H1 (cell line): Measurements from ENCODE around the gene CCDC116.

Experiments
- CEBPB ChIP-seq: IDR thresholded peaks from 2 replicates; pipeline ENCODE4 v1.6.1; 2012; ENCODE audit warnings: low read depth, low read length
- CREB1 ChIP-seq: IDR thresholded peaks from 2 replicates; pipeline ENCODE4 v1.6.1; 2012; ENCODE audit warnings: inconsistent platforms
- CTCF ChIP-seq, 3 experiments: IDR thresholded peaks; 1 replicate in 2 of 3; 2 replicates in 1 of 3; pipeline versions ENCODE4 v1.5.1 to v1.6.1; 2011; ENCODE audit warnings: low read length in 3 of 3, mild to moderate bottlenecking in 3 of 3, inconsistent platforms in 2 of 3, low read depth in 1 of 3, moderate library complexity in 1 of 3; ENCODE audit not compliant: insufficient read depth in 1 of 3; ENCODE audit errors: control extremely low read depth in 1 of 3
- EP300 ChIP-seq, 2 experiments: IDR thresholded peaks; 1 replicate in 1 of 2; 2 replicates in 1 of 2; pipeline ENCODE4 v1.6.1; 2011 to 2012; ENCODE audit warnings: low read depth in 2 of 2, low read length in 2 of 2, mild to moderate bottlenecking in 2 of 2, borderline replicate concordance in 1 of 2, inconsistent platforms in 1 of 2, moderate library complexity in 1 of 2
- EZH2 ChIP-seq: fragments of 200-600 bp; sonication (generic); IDR thresholded peaks from 2 replicates; pipeline ENCODE4 v1.7.1; 2012; ENCODE audit warnings: low read depth, mild to moderate bottlenecking, moderate library complexity, low read length, inconsistent platforms; ENCODE audit not compliant: severe bottlenecking
- JUND ChIP-seq: IDR thresholded peaks from 2 replicates; pipeline ENCODE4 v1.6.1; 2011; ENCODE audit warnings: mild to moderate bottlenecking, improper control_type of control experiment, low read length
- PHF8 ChIP-seq: fragments of 200-600 bp; sonication (generic); conservative IDR thresholded peaks from 2 replicates; pipeline ENCODE4 v1.7.1; 2012; ENCODE audit warnings: low read depth, mild to moderate bottlenecking, inconsistent platforms, low read length, moderate library complexity
- POLR2A ChIP-seq, 2 experiments: IDR thresholded peaks; 1 replicate in 1 of 2; 2 replicates in 1 of 2; pipeline ENCODE4 v1.6.1; 2011; ENCODE audit warnings: low read depth in 2 of 2, low read length in 2 of 2, mild to moderate bottlenecking in 2 of 2; ENCODE audit errors: control extremely low read depth in 1 of 2
- POLR2AphosphoS5 ChIP-seq: IDR thresholded peaks from 2 replicates; pipeline ENCODE4 v1.6.1; 2011; ENCODE audit warnings: low read depth, low read length
- RFX5 ChIP-seq: IDR thresholded peaks from 2 replicates; pipeline ENCODE4 v1.6.1; 2011; ENCODE audit warnings: low read depth, low read length, improper control_type of control experiment, borderline replicate concordance
- SP1 ChIP-seq: IDR thresholded peaks from 2 replicates; pipeline ENCODE4 v1.6.1; 2011; ENCODE audit warnings: low read depth, low read length

GRCh38 chr22:21629255-21630149 lies 3.1 kb upstream of the CCDC116 start, which contains the start of gene YDJC:
- peak; percentile 74; the same call in 1 of the 2 replicates for TF ChIP-seq CREB1
- TF ChIP-seq EZH2: no peak
- peak; percentile 70 to 89 (median 73) for TF ChIP-seq CTCF (IDR thresholded peaks at IDR 0.05; ENCODE audit: control extremely low read depth in 1 of 3, insufficient read depth in 1 of 3, low read depth in 1 of 3, low read length in 3 of 3)
- TF ChIP-seq EP300 (IDR thresholded peaks at IDR 0.05; ENCODE audit: borderline replicate concordance in 1 of 2, low read depth in 2 of 2, low read length in 2 of 2): no peak
- peak; percentile 91 for TF ChIP-seq PHF8
- TF ChIP-seq POLR2AphosphoS5: peak; percentile 80
- TF ChIP-seq CEBPB: no peak
- TF ChIP-seq POLR2A (IDR thresholded peaks at IDR 0.05; ENCODE audit: control extremely low read depth in 1 of 2, low read depth in 2 of 2, low read length in 2 of 2): peak in 1 of 2 experiments; percentile 82; a peak in 2 of 3 replicates
- TF ChIP-seq JUND: no peak
- no peak for TF ChIP-seq RFX5
- peak; percentile 45; the same call in 1 of the 2 replicates for TF ChIP-seq SP1
